ENCODE results near the gene ACSS3. TPM values are rescaled to one million over a fixed set of nuclear protein-coding genes. Genes with fewer than 3 reads are reported as not detected.
"Not testable (repeated sequence)": the region's sequence is repeated elsewhere in the genome, so short reads cannot be mapped to it uniquely, and the experiment has no call there.

Gene ACSS3
- total RNA-seq, 4 donors from 2014 or later: 4.9 to 10.0 (median 8.3) TPM

GRCh38 chr12:81207664-81208063, 129.8 kb downstream of the ACSS3 start:
- Histone ChIP-seq H3K36me3 (no peaks in the 10 kb centered on the region), H3K27me3 (no peaks in the 10 kb centered on the region), H3K4me3 (no peak overlapping the region), H3K4me1 (no peaks in the 10 kb centered on the region), H3K9me3 (no peaks in the 10 kb centered on the region), H3K27ac (no peak overlapping the region)
- TF ChIP-seq CTCF (IDR thresholded peaks at IDR 0.05) (no peak), POLR2A (IDR thresholded peaks at IDR 0.05) (no peak)
- no peak for DNase-seq

- no peaks in the 10 kb centered on the region for H3K4me1 ChIP-seq
- no peak overlapping the region for H3K4me3 ChIP-seq
- TF ChIP-seq CTCF (IDR thresholded peaks at IDR 0.05) (no peak), POLR2A (IDR thresholded peaks at IDR 0.05) (no peak)
- H3K27ac ChIP-seq: no peak overlapping the region
- peak in 1 of 3 donors; percentile 48 for DNase-seq
- H3K36me3 ChIP-seq: no peaks in the 10 kb centered on the region
- no peaks in the 10 kb centered on the region for H3K9me3 ChIP-seq
- H3K27me3 ChIP-seq: no peaks in the 10 kb centered on the region
These were observed 130.5 kb downstream of the ACSS3 start for GRCh38 chr12:81208187-81208911.

- Histone ChIP-seq H3K4me1 (no peaks in the 10 kb centered on the region), H3K27me3 (no peaks in the 10 kb centered on the region), H3K9me3 (no peaks in the 10 kb centered on the region), H3K4me3 (no peak overlapping the region), H3K27ac (no peak overlapping the region), H3K36me3 (no peaks in the 10 kb centered on the region)
- TF ChIP-seq POLR2A (IDR thresholded peaks at IDR 0.05) (no peak), CTCF (IDR thresholded peaks at IDR 0.05) (no peak)
- DNase-seq: no peak
These were observed 131.1 kb downstream of the ACSS3 start for GRCh38 chr12:81209012-81209411.

- H3K9me3 ChIP-seq, H3K27ac ChIP-seq, DNase-seq, H3K36me3 ChIP-seq, H3K4me1 ChIP-seq, H3K4me3 ChIP-seq, H3K27me3 ChIP-seq: not testable (repeated sequence)
These were observed 131.9 kb downstream of the ACSS3 start for GRCh38 chr12:81209772-81210225.

- H3K4me3 ChIP-seq: no peak overlapping the region
- no peak overlapping the region for H3K27ac ChIP-seq
- no peak for DNase-seq
- no peaks in the 10 kb centered on the region for H3K9me3 ChIP-seq
- no peaks in the 10 kb centered on the region for H3K27me3 ChIP-seq
- no peak for TF ChIP-seq CTCF (IDR thresholded peaks at IDR 0.05)
- TF ChIP-seq POLR2A (IDR thresholded peaks at IDR 0.05): no peak
- no peaks in the 10 kb centered on the region for H3K4me1 ChIP-seq
- no peaks in the 10 kb centered on the region for H3K36me3 ChIP-seq
These were observed 133.4 kb downstream of the ACSS3 start for GRCh38 chr12:81211306-81211705.

- no peaks in the 10 kb centered on the region for H3K27me3 ChIP-seq
- H3K4me3 ChIP-seq: no peak overlapping the region
- no peak for DNase-seq
- TF ChIP-seq POLR2A (IDR thresholded peaks at IDR 0.05) (no peak), CTCF (IDR thresholded peaks at IDR 0.05) (no peak)
- no peaks in the 10 kb centered on the region for H3K36me3 ChIP-seq
- H3K9me3 ChIP-seq: no peaks in the 10 kb centered on the region
- no peaks in the 10 kb centered on the region for H3K4me1 ChIP-seq
- no peak overlapping the region for H3K27ac ChIP-seq
These were observed 135.3 kb downstream of the ACSS3 start for GRCh38 chr12:81212996-81213696.
